ENCODE measurements around the gene TKT. TPM values are rescaled to one million over a fixed set of nuclear protein-coding genes. Genes with fewer than 3 reads are reported as not detected.

The TKT gene
- total RNA-seq, 1 experiment from 2014 or later: 377 TPM

DNA sequence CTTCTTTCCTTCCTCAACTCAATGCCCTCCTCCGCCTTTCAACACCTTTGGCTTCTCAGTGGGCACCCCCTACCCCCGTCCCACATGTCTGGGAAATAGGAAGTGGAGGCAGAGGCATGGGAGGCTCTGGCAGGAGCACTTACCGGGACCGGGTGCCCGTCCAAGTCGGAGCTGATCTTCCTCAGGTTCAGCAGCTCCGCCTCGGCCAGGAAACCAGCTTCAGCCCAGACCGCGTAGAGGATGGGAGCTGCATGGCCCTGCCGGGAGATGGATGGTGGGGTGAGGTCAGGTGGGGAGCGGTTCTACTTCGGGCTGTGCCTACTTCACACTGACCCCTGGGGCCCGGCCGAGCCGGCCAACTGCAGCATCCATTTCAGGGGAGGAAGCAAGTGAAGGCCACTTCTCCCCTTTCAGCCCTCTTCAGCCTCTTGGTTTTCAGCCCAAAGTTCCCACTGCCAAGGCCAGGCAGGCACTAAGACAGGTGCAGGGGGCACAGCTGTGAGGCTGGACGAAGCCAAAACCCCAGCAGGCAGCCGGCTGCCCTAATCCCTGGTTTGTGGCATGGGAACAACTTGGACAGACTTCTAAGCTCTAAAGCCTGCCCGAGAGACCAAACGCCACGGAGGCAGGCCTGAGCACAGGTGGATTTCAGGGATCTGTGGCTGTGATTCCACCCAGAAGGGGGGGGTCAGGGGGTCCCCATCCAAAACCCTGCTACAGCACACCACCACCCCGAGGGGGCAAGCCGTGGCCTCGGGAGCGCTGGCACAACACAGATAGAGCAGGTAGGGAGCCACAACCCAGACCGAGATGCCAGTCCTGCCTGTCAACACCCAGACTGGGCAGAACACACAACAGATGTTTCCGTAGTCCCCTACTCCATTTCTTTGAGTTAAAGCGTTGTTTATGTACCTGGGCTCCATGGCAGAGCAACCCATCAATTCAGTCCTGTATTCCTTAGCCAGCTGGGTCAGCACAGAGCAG is 14.5 kb downstream of the TKT start:
- Histone ChIP-seq H3K9me3 (ENCODE audit: low read length) (no peaks in the 10 kb centered on the region), H2AFZ (ENCODE audit: low read length) (no peak overlapping the region), H3K4me2 (ENCODE audit: low read depth, low read length, poor library complexity, severe bottlenecking) (no peak overlapping the region), H3K27me3 (ENCODE audit: low read length) (no peaks in the 10 kb centered on the region), H3K27ac (ENCODE audit: low read length) (no peak overlapping the region), H3K9me2 (replicated peaks; ENCODE audit: insufficient read depth, low read length) (no peaks in the 10 kb centered on the region), H4K20me1 (ENCODE audit: insufficient read depth, low read depth, low read length) (peaks cover 56% of the 10 kb centered on the region), H3K4me3 (ENCODE audit: low read length) (no peak overlapping the region), H3K36me3 (ENCODE audit: insufficient read depth, low read length) (peaks cover 44% of the 10 kb centered on the region), H3K79me2 (ENCODE audit: low read length) (peaks cover 53% of the 10 kb centered on the region), H3K4me1 (ENCODE audit: low read length) (no peaks in the 10 kb centered on the region), H3K9ac (ENCODE audit: low read length) (no peak overlapping the region)
- DNase-seq: no peak

DNA sequence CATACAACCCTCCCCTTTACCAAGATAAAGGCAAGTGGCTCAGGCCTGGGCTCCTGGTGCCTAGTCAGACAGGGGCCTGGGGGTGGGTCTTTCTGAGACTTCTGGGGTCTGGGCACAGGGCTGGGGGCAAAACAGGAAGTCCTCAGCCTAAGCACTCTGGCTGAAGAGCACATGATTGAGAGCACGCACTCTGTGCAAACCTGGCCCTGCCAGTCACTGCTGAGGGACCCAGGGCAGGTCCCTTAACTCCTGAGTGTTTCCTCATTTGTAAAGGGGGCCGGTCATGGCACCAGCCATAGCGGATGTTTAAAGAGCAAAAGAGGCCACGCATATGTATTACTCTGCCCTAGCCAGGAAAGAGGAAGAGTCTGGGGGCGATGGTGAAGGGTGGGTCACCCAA is 16.0 kb downstream of the TKT start:
- H3K4me2 ChIP-seq (ENCODE audit: low read depth, low read length, poor library complexity, severe bottlenecking): no peak overlapping the region

DNA sequence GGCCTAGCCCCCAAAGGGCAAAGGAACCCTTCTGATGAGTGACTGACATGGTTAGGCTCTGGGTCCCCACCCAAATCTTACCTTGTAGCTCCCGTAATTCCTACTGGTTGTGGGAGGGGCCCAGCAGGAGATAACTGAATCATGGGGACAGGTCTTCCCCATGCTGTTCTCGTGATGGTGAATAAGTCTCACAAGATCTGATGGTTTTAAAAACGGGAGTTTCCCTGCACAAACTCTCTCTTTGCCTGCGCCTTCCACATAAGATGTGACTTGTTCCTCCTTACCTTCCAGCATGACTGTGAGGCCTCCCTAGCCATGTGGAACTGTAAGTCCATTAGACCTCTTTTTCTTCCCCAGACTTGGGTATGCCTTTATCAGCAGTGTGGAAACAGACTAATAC is 16.9 kb downstream of the TKT start:
- H3K27ac ChIP-seq (ENCODE audit: low read length): no peak overlapping the region
- H3K9me2 ChIP-seq (replicated peaks; ENCODE audit: insufficient read depth, low read length): no peaks in the 10 kb centered on the region
- DNase-seq: no peak
- peaks cover 29% of the 10 kb centered on the region for H3K79me2 ChIP-seq (ENCODE audit: low read length)
- H4K20me1 ChIP-seq (ENCODE audit: insufficient read depth, low read depth, low read length): peaks cover 42% of the 10 kb centered on the region
- H3K9me3 ChIP-seq (ENCODE audit: low read length): no peaks in the 10 kb centered on the region
- no peak overlapping the region for H3K4me2 ChIP-seq (ENCODE audit: low read depth, low read length, poor library complexity, severe bottlenecking)
- H3K4me3 ChIP-seq (ENCODE audit: low read length): no peak overlapping the region
- no peak overlapping the region for H2AFZ ChIP-seq (ENCODE audit: low read length)
- H3K36me3 ChIP-seq (ENCODE audit: insufficient read depth, low read length): peaks cover 55% of the 10 kb centered on the region
- H3K4me1 ChIP-seq (ENCODE audit: low read length): no peaks in the 10 kb centered on the region
- no peaks in the 10 kb centered on the region for H3K27me3 ChIP-seq (ENCODE audit: low read length)
- no peak overlapping the region for H3K9ac ChIP-seq (ENCODE audit: low read length)

More for the DNA sequence above, 16.0 kb downstream of the TKT start:
- H4K20me1 ChIP-seq (ENCODE audit: insufficient read depth, low read depth, low read length): peaks cover 51% of the 10 kb centered on the region
- no peak overlapping the region for H3K9ac ChIP-seq (ENCODE audit: low read length)
- peaks cover 47% of the 10 kb centered on the region for H3K36me3 ChIP-seq (ENCODE audit: insufficient read depth, low read length)
- H3K9me2 ChIP-seq (replicated peaks; ENCODE audit: insufficient read depth, low read length): no peaks in the 10 kb centered on the region
- H3K27ac ChIP-seq (ENCODE audit: low read length): no peak overlapping the region
- no peak for DNase-seq
- H3K79me2 ChIP-seq (ENCODE audit: low read length): peaks cover 38% of the 10 kb centered on the region
- H3K4me1 ChIP-seq (ENCODE audit: low read length): no peaks in the 10 kb centered on the region
- H3K9me3 ChIP-seq (ENCODE audit: low read length): no peaks in the 10 kb centered on the region
- no peak overlapping the region for H2AFZ ChIP-seq (ENCODE audit: low read length)
- H3K4me3 ChIP-seq (ENCODE audit: low read length): no peak overlapping the region
- H3K27me3 ChIP-seq (ENCODE audit: low read length): no peaks in the 10 kb centered on the region

DNA sequence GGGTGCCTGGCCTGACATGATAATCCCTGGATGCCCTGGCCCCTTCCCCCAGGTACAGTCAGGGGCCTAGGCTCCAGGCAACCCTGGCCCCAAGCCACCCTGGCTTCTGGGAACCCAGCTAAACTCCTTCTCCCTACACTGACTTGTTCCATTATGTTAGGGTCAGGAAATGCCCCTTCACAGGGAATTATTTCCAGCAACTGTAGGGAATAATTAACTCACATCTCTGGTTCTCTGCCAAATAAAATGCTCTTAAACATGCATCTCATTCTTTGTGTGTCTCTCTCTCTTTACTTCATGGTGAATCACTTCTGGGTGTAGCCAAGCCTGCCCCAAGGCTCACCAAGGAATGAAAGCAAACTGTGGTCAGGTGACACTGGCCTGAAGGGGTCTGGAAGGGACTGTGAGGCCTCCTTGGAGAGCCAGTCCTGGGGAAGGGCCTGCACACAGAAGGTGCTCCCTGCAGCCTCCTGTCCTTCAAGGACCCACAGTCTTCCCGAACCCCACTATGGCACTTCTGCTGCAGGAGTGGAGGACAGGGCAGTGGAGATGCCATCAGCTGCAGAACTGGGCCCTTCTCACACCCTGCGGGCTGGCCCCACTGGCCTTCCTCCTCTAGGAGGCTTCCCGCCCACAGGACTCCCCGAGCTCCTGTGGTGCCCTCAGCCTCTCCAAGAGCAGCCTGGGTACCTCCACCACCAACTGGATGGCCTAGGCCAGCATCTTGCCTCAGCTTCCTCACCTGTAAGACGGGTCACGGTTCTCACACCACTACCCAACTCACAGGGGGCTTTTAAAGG is 17.6 kb downstream of the TKT start:
- H3K4me3 ChIP-seq (ENCODE audit: low read length): no peak overlapping the region
- H3K79me2 ChIP-seq (ENCODE audit: low read length): peaks cover 23% of the 10 kb centered on the region
- DNase-seq: no peak
- H3K36me3 ChIP-seq (ENCODE audit: insufficient read depth, low read length): peaks cover 60% of the 10 kb centered on the region
- H4K20me1 ChIP-seq (ENCODE audit: insufficient read depth, low read depth, low read length): peaks cover 35% of the 10 kb centered on the region
- H3K9ac ChIP-seq (ENCODE audit: low read length): no peak overlapping the region
- no peak overlapping the region for H3K27ac ChIP-seq (ENCODE audit: low read length)
- no peaks in the 10 kb centered on the region for H3K9me3 ChIP-seq (ENCODE audit: low read length)
- no peak overlapping the region for H2AFZ ChIP-seq (ENCODE audit: low read length)
- no peaks in the 10 kb centered on the region for H3K4me1 ChIP-seq (ENCODE audit: low read length)
- no peaks in the 10 kb centered on the region for H3K27me3 ChIP-seq (ENCODE audit: low read length)
- H3K9me2 ChIP-seq (replicated peaks; ENCODE audit: insufficient read depth, low read length): no peaks in the 10 kb centered on the region
- no peak overlapping the region for H3K4me2 ChIP-seq (ENCODE audit: low read depth, low read length, poor library complexity, severe bottlenecking)

DNA sequence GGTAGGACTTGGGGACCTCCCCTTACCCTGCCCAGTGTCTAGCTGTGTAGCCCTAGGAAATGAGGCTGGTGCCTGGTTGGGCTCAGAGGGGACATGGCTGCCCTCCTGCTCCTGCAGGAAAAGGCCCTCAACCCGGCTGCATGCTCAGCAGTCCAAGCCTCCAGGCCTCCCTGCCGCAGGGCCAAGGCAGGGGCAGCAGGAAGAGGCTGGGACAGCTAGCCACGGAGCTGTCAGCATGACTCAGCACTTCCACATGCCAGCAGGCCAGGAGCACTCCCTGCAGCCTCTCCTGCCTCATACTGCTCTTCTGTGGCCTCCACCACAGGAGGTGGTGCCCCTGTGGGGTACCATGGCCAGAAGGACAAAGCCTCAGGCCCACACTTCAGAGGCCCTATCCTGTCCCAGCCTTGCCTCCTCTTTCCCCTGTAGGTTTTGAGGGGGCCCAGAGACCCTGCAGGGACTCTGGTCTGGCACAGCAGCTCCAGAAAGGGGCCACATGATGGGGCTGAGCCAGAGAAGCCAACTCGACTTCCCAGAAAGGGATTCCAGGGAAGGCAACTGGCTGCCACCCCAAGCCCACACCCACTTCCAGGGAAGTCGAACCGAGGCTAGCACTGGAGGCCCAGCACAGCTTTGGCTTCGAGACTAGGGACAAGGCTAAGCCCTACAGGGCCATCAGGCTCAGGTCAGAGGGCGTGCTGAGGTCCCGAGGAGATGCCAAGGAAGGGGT is 19.5 kb downstream of the TKT start:
- no peak overlapping the region for H3K4me3 ChIP-seq (ENCODE audit: low read length)
- H3K79me2 ChIP-seq (ENCODE audit: low read length): 0 out of 2 replicates have a peak, but pooled peaks cover 4% of the 10 kb centered on the region

DNA sequence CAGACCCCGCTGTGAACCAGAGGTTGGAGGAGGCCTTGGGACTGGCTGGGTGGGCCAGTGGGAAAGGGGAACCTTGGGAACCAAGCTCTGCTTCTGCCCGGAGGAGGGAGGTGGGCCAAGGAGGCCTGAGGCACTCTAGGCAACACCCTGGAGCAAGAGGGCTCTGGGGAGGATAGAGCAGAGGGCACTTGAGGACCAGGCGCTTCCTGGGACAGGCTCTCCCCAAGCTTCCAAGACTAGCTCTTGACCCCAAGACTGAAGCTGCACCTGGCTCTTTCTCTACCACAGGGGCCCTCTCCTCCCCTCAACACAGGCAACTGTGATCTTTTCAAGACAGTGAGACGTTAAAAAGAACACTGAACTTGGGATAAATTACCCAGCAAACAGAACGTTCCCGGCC is 20.3 kb downstream of the TKT start:
- H3K4me2 ChIP-seq (ENCODE audit: low read depth, low read length, poor library complexity, severe bottlenecking): no peak overlapping the region
- no peak overlapping the region for H3K27ac ChIP-seq (ENCODE audit: low read length)
- H3K4me1 ChIP-seq (ENCODE audit: low read length): no peaks in the 10 kb centered on the region
- no peak overlapping the region for H3K9ac ChIP-seq (ENCODE audit: low read length)
- DNase-seq: no peak
- H3K9me3 ChIP-seq (ENCODE audit: low read length): no peaks in the 10 kb centered on the region
- no peak overlapping the region for H3K4me3 ChIP-seq (ENCODE audit: low read length)
- no peaks in the 10 kb centered on the region for H3K79me2 ChIP-seq (ENCODE audit: low read length)
- H3K36me3 ChIP-seq (ENCODE audit: insufficient read depth, low read length): peaks cover 63% of the 10 kb centered on the region
- H3K27me3 ChIP-seq (ENCODE audit: low read length): no peaks in the 10 kb centered on the region
- H3K9me2 ChIP-seq (replicated peaks; ENCODE audit: insufficient read depth, low read length): no peaks in the 10 kb centered on the region
- H2AFZ ChIP-seq (ENCODE audit: low read length): no peak overlapping the region
- H4K20me1 ChIP-seq (ENCODE audit: insufficient read depth, low read depth, low read length): peaks cover 23% of the 10 kb centered on the region; the same call in 1 of the 2 replicates

More for the DNA sequence above, 19.5 kb downstream of the TKT start:
- Histone ChIP-seq H3K9me3 (ENCODE audit: low read length) (no peaks in the 10 kb centered on the region), H3K9me2 (replicated peaks; ENCODE audit: insufficient read depth, low read length) (no peaks in the 10 kb centered on the region), H4K20me1 (ENCODE audit: insufficient read depth, low read depth, low read length) (peaks cover 22% of the 10 kb centered on the region; the same call in 1 of the 2 replicates), H3K4me1 (ENCODE audit: low read length) (no peaks in the 10 kb centered on the region), H3K27ac (ENCODE audit: low read length) (peak overlapping the region; percentile 57), H2AFZ (ENCODE audit: low read length) (no peak overlapping the region), H3K4me2 (ENCODE audit: low read depth, low read length, poor library complexity, severe bottlenecking) (no peak overlapping the region), H3K9ac (ENCODE audit: low read length) (no peak overlapping the region), H3K36me3 (ENCODE audit: insufficient read depth, low read length) (peaks cover 62% of the 10 kb centered on the region), H3K27me3 (ENCODE audit: low read length) (no peaks in the 10 kb centered on the region)
- no peak for DNase-seq

DNA sequence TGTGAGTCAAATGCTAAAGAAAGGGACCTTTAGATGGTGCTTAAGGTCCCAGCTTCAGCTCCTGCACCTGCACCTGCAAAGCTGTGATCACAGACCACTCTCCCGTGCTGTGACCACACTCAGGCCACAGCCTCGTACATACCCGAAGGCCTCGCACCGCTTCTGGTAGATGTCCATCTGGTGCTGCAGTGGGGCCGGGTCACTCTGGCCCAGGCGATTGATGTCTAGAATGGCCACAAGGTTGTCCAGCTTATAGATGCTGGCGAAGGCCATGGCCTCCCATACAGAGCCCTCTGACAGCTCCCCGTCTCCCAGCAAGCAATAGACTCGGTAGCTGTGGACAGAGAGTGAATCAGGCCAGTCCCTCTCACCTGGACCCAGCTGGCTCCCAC is 21.0 kb downstream of the TKT start:
- no peak overlapping the region for H2AFZ ChIP-seq (ENCODE audit: low read length)
- no peaks in the 10 kb centered on the region for H3K9me3 ChIP-seq (ENCODE audit: low read length)
- H4K20me1 ChIP-seq (ENCODE audit: insufficient read depth, low read depth, low read length): peaks cover 25% of the 10 kb centered on the region; the same call in 1 of the 2 replicates
- no peak for DNase-seq
- no peaks in the 10 kb centered on the region for H3K4me1 ChIP-seq (ENCODE audit: low read length)
- H3K36me3 ChIP-seq (ENCODE audit: insufficient read depth, low read length): peaks cover 61% of the 10 kb centered on the region
- H3K9me2 ChIP-seq (replicated peaks; ENCODE audit: insufficient read depth, low read length): no peaks in the 10 kb centered on the region
- H3K9ac ChIP-seq (ENCODE audit: low read length): no peak overlapping the region
- H3K4me3 ChIP-seq (ENCODE audit: low read length): no peak overlapping the region
- no peaks in the 10 kb centered on the region for H3K27me3 ChIP-seq (ENCODE audit: low read length)
- no peak overlapping the region for H3K27ac ChIP-seq (ENCODE audit: low read length)
- H3K4me2 ChIP-seq (ENCODE audit: low read depth, low read length, poor library complexity, severe bottlenecking): no peak overlapping the region
- no peaks in the 10 kb centered on the region for H3K79me2 ChIP-seq (ENCODE audit: low read length)

Measured in Karpas-422 (cell line).